Skeletal muscle tissue (tissue), 4 donors: ENCODE measurements around the gene RNF112. TPM values are rescaled to one million over a fixed set of nuclear protein-coding genes. Genes with fewer than 3 reads are reported as not detected.

Experiments used
- H3K27ac ChIP-seq: one replicate; pipeline ENCODE4 v1.7.0; 2013; ENCODE audit warnings: mild to moderate bottlenecking, low read depth, low read length, inconsistent platforms
- H3K27me3 ChIP-seq, 3 donors: one replicate each; pipeline ENCODE4 v1.7.0; 2013; ENCODE audit warnings: low read length in 3 of 3; ENCODE audit not compliant: control insufficient read depth in 3 of 3, insufficient read depth in 3 of 3
- H3K36me3 ChIP-seq, 3 donors: one replicate each; pipeline ENCODE4 v1.7.0; 2013; ENCODE audit warnings: low read length in 3 of 3; ENCODE audit not compliant: control insufficient read depth in 3 of 3, insufficient read depth in 3 of 3
- H3K4me1 ChIP-seq, 3 donors: one replicate each; pipeline ENCODE4 v1.7.0; 2013; ENCODE audit warnings: low read length in 3 of 3, mild to moderate bottlenecking in 3 of 3; ENCODE audit not compliant: control insufficient read depth in 3 of 3, insufficient read depth in 3 of 3
- H3K4me3 ChIP-seq, 3 donors: one replicate each; pipeline ENCODE4 v1.7.0; 2013; ENCODE audit warnings: low read length in 3 of 3
- H3K9ac ChIP-seq, 3 donors: one replicate each; pipeline ENCODE4 v1.7.0; 2013; ENCODE audit warnings: low read length in 3 of 3, mild to moderate bottlenecking in 3 of 3, moderate library complexity in 2 of 3, low read depth in 1 of 3
- H3K9me3 ChIP-seq, 3 donors: one replicate each; pipeline ENCODE4 v1.7.0; 2013; ENCODE audit warnings: low read length in 3 of 3; ENCODE audit not compliant: control insufficient read depth in 3 of 3
- total RNA-seq: library from RNA; depleted of rRNA; stranded (reverse); fragments of >200 nt; gene quantifications from one replicate; pipeline ENCODE4 v1.2.3, GENCODE V29; 2014
- donor health status: Osteomylitis.

The RNF112 gene
- total RNA-seq, 1 donor from 2014 or later, result 2.1 TPM

GRCh38 chr17:19411631-19412030, 599 bp downstream of the RNF112 start:
- H3K4me3 ChIP-seq, result peak overlapping the region in 2 of 3 donors; percentile 26 to 45
- H3K27ac ChIP-seq, result no peak overlapping the region
- peaks cover 0 to 2% (median 0%) of the 10 kb centered on the region in 3 donors for H3K36me3 ChIP-seq
- H3K27me3 ChIP-seq, result peaks cover 0 to 12% (median 7%) of the 10 kb centered on the region in 3 donors
- H3K4me1 ChIP-seq, result peaks cover 0 to 4% (median 0%) of the 10 kb centered on the region in 3 donors
- no peak overlapping the region for H3K9ac ChIP-seq
- H3K9me3 ChIP-seq, result no peaks in the 10 kb centered on the region

GRCh38 chr17:19412510-19412909, 1.5 kb downstream of the RNF112 start:
- peaks cover 0 to 4% (median 0%) of the 10 kb centered on the region in 3 donors for H3K4me1 ChIP-seq
- H3K9ac ChIP-seq, result no peak overlapping the region
- peaks cover 0 to 2% (median 0%) of the 10 kb centered on the region in 3 donors for H3K36me3 ChIP-seq
- H3K9me3 ChIP-seq, result no peaks in the 10 kb centered on the region
- no peak overlapping the region for H3K27ac ChIP-seq
- H3K4me3 ChIP-seq, result no peak overlapping the region
- peaks cover 0 to 12% (median 7%) of the 10 kb centered on the region in 3 donors for H3K27me3 ChIP-seq

- H3K27ac ChIP-seq, result no peak overlapping the region
- H3K36me3 ChIP-seq, result peaks cover 0 to 2% (median 0%) of the 10 kb centered on the region in 3 donors
- H3K9me3 ChIP-seq, result no peaks in the 10 kb centered on the region
- no peak overlapping the region for H3K9ac ChIP-seq
- H3K27me3 ChIP-seq, result peaks cover 0 to 12% (median 7%) of the 10 kb centered on the region in 3 donors
- H3K4me3 ChIP-seq, result no peak overlapping the region
- H3K4me1 ChIP-seq, result peaks cover 0 to 4% (median 0%) of the 10 kb centered on the region in 3 donors
Observed at GRCh38 chr17:19412984-19413383, 2.0 kb downstream of the RNF112 start.

GRCh38 chr17:19413761-19414160, 2.7 kb downstream of the RNF112 start:
- Histone ChIP-seq H3K9me3 (no peaks in the 10 kb centered on the region), H3K9ac (no peak overlapping the region), H3K27ac (no peak overlapping the region), H3K4me1 (peaks cover 0 to 4% (median 0%) of the 10 kb centered on the region in 3 donors), H3K4me3 (no peak overlapping the region), H3K36me3 (peaks cover 0 to 2% (median 0%) of the 10 kb centered on the region in 3 donors), H3K27me3 (peaks cover 0 to 12% (median 7%) of the 10 kb centered on the region in 3 donors)

- H3K4me3 ChIP-seq, result no peak overlapping the region
- no peak overlapping the region for H3K27ac ChIP-seq
- no peak overlapping the region for H3K9ac ChIP-seq
- H3K27me3 ChIP-seq, result peaks cover 0 to 12% (median 5%) of the 10 kb centered on the region in 3 donors
- peaks cover 0 to 2% (median 0%) of the 10 kb centered on the region in 3 donors for H3K36me3 ChIP-seq
- H3K4me1 ChIP-seq, result peaks cover 0 to 4% (median 0%) of the 10 kb centered on the region in 3 donors
- H3K9me3 ChIP-seq, result no peaks in the 10 kb centered on the region
Observed at GRCh38 chr17:19414396-19415280, 3.6 kb downstream of the RNF112 start.

GRCh38 chr17:19415311-19415710, 4.3 kb downstream of the RNF112 start:
- peaks cover 0 to 4% (median 0%) of the 10 kb centered on the region in 3 donors for H3K4me1 ChIP-seq
- H3K9me3 ChIP-seq, result no peaks in the 10 kb centered on the region
- no peak overlapping the region for H3K9ac ChIP-seq
- H3K27ac ChIP-seq, result no peak overlapping the region
- H3K4me3 ChIP-seq, result no peak overlapping the region
- H3K27me3 ChIP-seq, result peaks cover 0 to 12% (median 5%) of the 10 kb centered on the region in 3 donors
- H3K36me3 ChIP-seq, result peaks cover 0 to 2% (median 0%) of the 10 kb centered on the region in 3 donors

GRCh38 chr17:19415806-19416775, 5.1 kb downstream of the RNF112 start:
- no peaks in the 10 kb centered on the region for H3K9me3 ChIP-seq
- no peak overlapping the region for H3K9ac ChIP-seq
- H3K4me1 ChIP-seq, result peaks cover 0 to 2% (median 0%) of the 10 kb centered on the region in 3 donors
- peaks cover 0 to 8% (median 5%) of the 10 kb centered on the region in 3 donors for H3K27me3 ChIP-seq
- H3K27ac ChIP-seq, result no peak overlapping the region
- H3K4me3 ChIP-seq, result no peak overlapping the region
- peaks cover 0 to 2% (median 0%) of the 10 kb centered on the region in 3 donors for H3K36me3 ChIP-seq

- Histone ChIP-seq H3K27me3 (peaks cover 0 to 4% (median 0%) of the 10 kb centered on the region in 3 donors), H3K27ac (no peak overlapping the region), H3K4me3 (no peak overlapping the region), H3K36me3 (peaks cover 0 to 2% (median 0%) of the 10 kb centered on the region in 3 donors), H3K9me3 (no peaks in the 10 kb centered on the region), H3K4me1 (no peaks in the 10 kb centered on the region), H3K9ac (no peak overlapping the region)
Observed at GRCh38 chr17:19417611-19418010, 6.6 kb downstream of the RNF112 start.

- Histone ChIP-seq H3K9me3 (no peaks in the 10 kb centered on the region), H3K4me3 (no peak overlapping the region), H3K36me3 (peaks cover 0 to 2% (median 0%) of the 10 kb centered on the region in 3 donors), H3K4me1 (no peaks in the 10 kb centered on the region), H3K9ac (no peak overlapping the region), H3K27ac (no peak overlapping the region), H3K27me3 (peaks cover 0 to 4% (median 0%) of the 10 kb centered on the region in 3 donors)
Observed at GRCh38 chr17:19418251-19418992, 7.4 kb downstream of the RNF112 start.
